ENCODE measurements around the gene MIP.

DNA sequence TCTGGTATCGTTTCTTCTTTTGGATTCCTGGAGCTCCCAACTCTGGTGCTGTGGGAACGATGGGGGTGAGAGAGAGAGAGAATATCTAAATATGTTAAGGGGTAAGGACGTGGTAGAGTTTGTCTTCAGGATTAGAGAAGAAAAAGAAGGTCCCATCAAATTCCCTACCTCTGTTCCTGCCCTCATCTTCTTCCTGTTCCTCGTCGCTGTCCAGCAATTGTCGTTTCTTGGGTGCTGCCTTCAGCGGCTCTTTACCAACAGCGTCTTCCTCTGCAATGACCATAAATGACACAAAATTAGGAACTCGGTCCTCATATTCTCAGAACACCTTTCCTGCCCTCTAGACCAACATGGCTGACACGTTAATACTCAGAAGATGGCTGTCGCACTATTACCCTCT is 36.7 kb downstream of the MIP start:
- TF ChIP-seq, protein P1, sequence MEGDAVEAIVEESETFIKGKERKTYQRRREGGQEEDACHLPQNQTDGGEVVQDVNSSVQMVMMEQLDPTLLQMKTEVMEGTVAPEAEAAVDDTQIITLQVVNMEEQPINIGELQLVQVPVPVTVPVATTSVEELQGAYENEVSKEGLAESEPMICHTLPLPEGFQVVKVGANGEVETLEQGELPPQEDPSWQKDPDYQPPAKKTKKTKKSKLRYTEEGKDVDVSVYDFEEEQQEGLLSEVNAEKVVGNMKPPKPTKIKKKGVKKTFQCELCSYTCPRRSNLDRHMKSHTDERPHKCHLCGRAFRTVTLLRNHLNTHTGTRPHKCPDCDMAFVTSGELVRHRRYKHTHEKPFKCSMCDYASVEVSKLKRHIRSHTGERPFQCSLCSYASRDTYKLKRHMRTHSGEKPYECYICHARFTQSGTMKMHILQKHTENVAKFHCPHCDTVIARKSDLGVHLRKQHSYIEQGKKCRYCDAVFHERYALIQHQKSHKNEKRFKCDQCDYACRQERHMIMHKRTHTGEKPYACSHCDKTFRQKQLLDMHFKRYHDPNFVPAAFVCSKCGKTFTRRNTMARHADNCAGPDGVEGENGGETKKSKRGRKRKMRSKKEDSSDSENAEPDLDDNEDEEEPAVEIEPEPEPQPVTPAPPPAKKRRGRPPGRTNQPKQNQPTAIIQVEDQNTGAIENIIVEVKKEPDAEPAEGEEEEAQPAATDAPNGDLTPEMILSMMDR (IDR thresholded peaks at IDR 0.05; ENCODE audit: extremely low read depth in 1 of 2, insufficient read depth in 1 of 2, low read depth in 1 of 2, low read length in 2 of 2): no peak
- TF ChIP-seq POLR2A (IDR thresholded peaks at IDR 0.05; ENCODE audit: low read depth, low read length) (no peak), GATA2 (IDR thresholded peaks at IDR 0.05; ENCODE audit: insufficient read depth, insufficient read length, low read depth, low read length) (no peak)
